Liver (tissue), 9 donors: Measurements from ENCODE around the gene SPINT3. TPM values are rescaled to one million over a fixed set of nuclear protein-coding genes. Genes with fewer than 3 reads are reported as not detected.

Experiments
- DNase-seq: peaks from one replicate; pipeline ENCODE4 v3.0.0-alpha.2; 2017; ENCODE audit warnings: low spot score
- H3K27ac ChIP-seq, 2 donors: one replicate each; pipeline ENCODE4 v1.7.0; 2013; ENCODE audit warnings: inconsistent platforms in 2 of 2, low read length in 2 of 2, control low read depth in 1 of 2, low read depth in 1 of 2, mild to moderate bottlenecking in 1 of 2
- H3K27me3 ChIP-seq, 4 donors: one replicate each; pipeline versions ENCODE4 v1.6.1 to v1.7.0; 2013; ENCODE audit warnings: low read length in 3 of 4, inconsistent platforms in 1 of 4, mild to moderate bottlenecking in 1 of 4, moderate library complexity in 1 of 4; ENCODE audit not compliant: control insufficient read depth in 4 of 4, insufficient read depth in 4 of 4
- H3K36me3 ChIP-seq, 4 donors: one replicate each; pipeline versions ENCODE4 v1.6.1 to v1.7.0; 2013; ENCODE audit warnings: low read length in 3 of 4, mild to moderate bottlenecking in 3 of 4, low read depth in 1 of 4, moderate library complexity in 1 of 4; ENCODE audit not compliant: control insufficient read depth in 4 of 4, insufficient read depth in 3 of 4
- H3K4me1 ChIP-seq, 4 donors: one replicate each; pipeline versions ENCODE4 v1.6.1 to v1.7.0; 2013; ENCODE audit warnings: low read length in 3 of 4, mild to moderate bottlenecking in 3 of 4, moderate library complexity in 1 of 4; ENCODE audit not compliant: control insufficient read depth in 4 of 4, insufficient read depth in 4 of 4
- H3K4me3 ChIP-seq, 3 donors: one replicate each; pipeline versions ENCODE4 v1.6.1 to v1.7.0; 2013; ENCODE audit warnings: low read length in 3 of 3, control low read depth in 1 of 3, low read depth in 1 of 3, mild to moderate bottlenecking in 1 of 3
- H3K9ac ChIP-seq, 2 donors: one replicate each; pipeline ENCODE4 v1.7.0; 2013; ENCODE audit warnings: low read length in 2 of 2, mild to moderate bottlenecking in 2 of 2, moderate library complexity in 2 of 2, control low read depth in 1 of 2, low read depth in 1 of 2
- H3K9me3 ChIP-seq, 4 donors: one replicate each; pipeline versions ENCODE4 v1.6.1 to v1.7.0; 2013; ENCODE audit warnings: low read length in 3 of 4; ENCODE audit not compliant: control insufficient read depth in 4 of 4
- CTCF ChIP-seq: fragments of 150-350 bp; IDR thresholded peaks from 2 replicates; pipeline ENCODE4 v1.5.1; 2017; ENCODE audit warnings: improper control_type of control experiment, low read depth, low read length; ENCODE audit not compliant: missing input control
- EGR1 ChIP-seq, 2 donors: IDR thresholded peaks; 2 replicates each; pipeline ENCODE4 v1.6.1; 2016 to 2018; ENCODE audit warnings: antibody characterized with exemption in 2 of 2, low read depth in 2 of 2
- FOXA1 ChIP-seq: IDR thresholded peaks from 2 replicates; pipeline ENCODE4 v1.6.1; 2016; ENCODE audit warnings: antibody characterized with exemption
- FOXA2 ChIP-seq: IDR thresholded peaks from 2 replicates; pipeline ENCODE4 v1.6.1; 2016; ENCODE audit warnings: antibody characterized with exemption
- GABPA ChIP-seq, 2 donors: IDR thresholded peaks in 1 of 2; conservative IDR thresholded peaks in 1 of 2; 2 replicates each; pipeline ENCODE4 v1.6.1; 2016; ENCODE audit warnings: antibody characterized with exemption in 2 of 2, mild to moderate bottlenecking in 1 of 2, moderate library complexity in 1 of 2
- HNF4A ChIP-seq, 2 donors: conservative IDR thresholded peaks; 2 replicates each; pipeline ENCODE4 v1.6.1; 2016; ENCODE audit warnings: antibody characterized with exemption in 2 of 2, mild to moderate bottlenecking in 2 of 2
- HNF4G ChIP-seq: IDR thresholded peaks from 2 replicates; pipeline ENCODE4 v1.6.1; 2016; ENCODE audit warnings: antibody characterized with exemption
- JUND ChIP-seq, 2 donors: IDR thresholded peaks; 2 replicates each; pipeline ENCODE4 v1.6.1; 2016; ENCODE audit warnings: antibody characterized with exemption in 2 of 2
- MAX ChIP-seq: IDR thresholded peaks from 2 replicates; pipeline ENCODE4 v1.6.1; 2016; ENCODE audit warnings: antibody characterized with exemption
- NR2F2 ChIP-seq: IDR thresholded peaks from 2 replicates; pipeline ENCODE4 v1.6.1; 2016; ENCODE audit warnings: antibody characterized with exemption
- RAD21 ChIP-seq, 2 donors: IDR thresholded peaks; 2 replicates each; pipeline ENCODE4 v1.6.1; 2016; ENCODE audit warnings: antibody characterized with exemption in 2 of 2, mild to moderate bottlenecking in 2 of 2
- REST ChIP-seq: IDR thresholded peaks from 2 replicates; pipeline ENCODE4 v1.6.1; 2016; ENCODE audit warnings: antibody characterized with exemption, mild to moderate bottlenecking
- RXRA ChIP-seq, 2 donors: IDR thresholded peaks; 2 replicates each; pipeline ENCODE4 v1.6.1; 2017 to 2018; ENCODE audit warnings: antibody characterized with exemption in 2 of 2, mild to moderate bottlenecking in 1 of 2
- SP1 ChIP-seq: IDR thresholded peaks from 2 replicates; pipeline ENCODE4 v1.6.1; 2018; ENCODE audit warnings: antibody characterized with exemption, mild to moderate bottlenecking
- TAF1 ChIP-seq: conservative IDR thresholded peaks from 2 replicates; pipeline ENCODE4 v1.6.1; 2016; ENCODE audit warnings: antibody characterized with exemption, mild to moderate bottlenecking
- YY1 ChIP-seq: IDR thresholded peaks from 2 replicates; pipeline ENCODE4 v1.6.1; 2016; ENCODE audit warnings: antibody characterized with exemption, mild to moderate bottlenecking
- ZBTB33 ChIP-seq: IDR thresholded peaks from 2 replicates; pipeline ENCODE4 v1.6.1; 2016; ENCODE audit warnings: antibody characterized with exemption
- WGBS: extraction: QIAGEN DNeasy Blood & Tissue Kit; methylation state at CpG from one replicate; pipeline ENCODE4 v1.1.7; 2013; 5-methylcytosine and 5-hydroxymethylcytosine counted together
- polyA plus RNA-seq, 2 donors: library from polyadenylated mRNA; stranded (reverse) in 1 of 2; unstranded in 1 of 2; fragments of 200-250 nt in 1 of 2; fragments of >200 nt in 1 of 2; fragmentation: Nextera tagmentation in 1 of 2; extraction: Ambion mirVana in 1 of 2; gene quantifications; one replicate each; pipeline versions ENCODE4 v1.2.1 to v1.2.3, GENCODE V29; 2013 to 2015
- total RNA-seq, 2 donors: library from RNA; depleted of rRNA; stranded (reverse); fragments of >200 nt; gene quantifications; one replicate each; pipeline ENCODE4 v1.2.3, GENCODE V29; 2014
- TF ChIP-seq, protein P1 (sequence below): IDR thresholded peaks from 2 replicates; pipeline ENCODE4 v1.6.1; 2016; ENCODE audit warnings: antibody characterized with exemption
- donor health status: healthy.
- donor health status: healthy.
- donor health status: healthy.
- donor health status: healthy.
- donor health status: healthy.

SPINT3 gene
- total and polyA plus RNA-seq, 4 donors = not detected

GRCh38 chr20:45548410-45548809, 33.0 kb upstream of the SPINT3 start (continued):
- TF ChIP-seq RXRA (IDR thresholded peaks at IDR 0.05) = no peak

DNA sequence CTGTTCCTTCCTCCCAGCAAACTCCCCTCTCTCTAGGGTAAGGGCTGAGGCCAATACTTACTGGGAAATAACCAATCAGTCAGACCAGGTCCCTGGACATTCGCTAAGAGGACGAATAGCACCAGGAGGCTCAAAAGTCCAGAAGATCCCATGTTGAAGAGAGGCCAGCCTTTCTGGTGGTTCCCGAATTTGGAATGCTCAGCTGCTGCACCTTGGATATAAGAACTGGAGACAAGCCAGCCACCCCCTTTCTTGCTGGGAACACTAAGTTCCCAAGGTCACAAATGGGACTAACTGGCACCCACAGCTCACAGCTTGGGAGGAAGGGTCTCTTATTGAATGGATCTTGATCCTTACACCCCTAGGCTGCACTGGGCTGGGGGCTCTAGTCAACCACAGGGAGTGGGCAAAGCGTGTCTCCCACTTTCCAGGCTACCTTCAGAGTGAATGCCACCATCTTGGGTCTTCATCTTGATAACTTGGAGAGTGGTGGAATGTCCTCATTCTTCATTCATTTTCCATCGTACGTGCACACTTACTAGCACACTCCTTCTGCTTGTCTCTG, 31.9 kb upstream of the SPINT3 start, which contains the start of gene EPPIN:
EPPIN (minus strand) TSS at position 196 of the 565 bp plus-strand sequence; CDS start at position 152, 44 bp downstream.
- WGBS = 80% methylated on average over 6 of the region's 6 CpGs
- Histone ChIP-seq H3K9me3 (no peaks in the 10 kb centered on the region), H3K4me1 (no peaks in the 10 kb centered on the region), H3K27me3 (peaks cover 0 to 4% (median 0%) of the 10 kb centered on the region in 4 donors), H3K27ac (no peak within 1 kb of the TSS), H3K4me3 (no peak within 1 kb of the TSS), H3K36me3 (no peaks in the 10 kb centered on the region), H3K9ac (no peak within 1 kb of the TSS)
- no peak for DNase-seq
- TF ChIP-seq NR2F2 (no peak), RXRA (IDR thresholded peaks at IDR 0.05) (no peak), HNF4G (no peak), SP1 (no peak), GABPA (IDR thresholded peaks at IDR 0.05 in 1 of 2, conservative IDR thresholded peaks at IDR 0.05 in 1 of 2) (no peak), ZBTB33 (no peak), YY1 (no peak), MAX (no peak), FOXA2 (no peak), TAF1 (no peak), JUND (IDR thresholded peaks at IDR 0.05) (no peak), HNF4A (conservative IDR thresholded peaks at IDR 0.05) (no peak), REST (no peak), RAD21 (IDR thresholded peaks at IDR 0.05) (no peak), CTCF (no peak), EGR1 (IDR thresholded peaks at IDR 0.05; ENCODE audit: low read depth in 2 of 2) (no peak), FOXA1 (no peak)
- TF ChIP-seq, protein P1, sequence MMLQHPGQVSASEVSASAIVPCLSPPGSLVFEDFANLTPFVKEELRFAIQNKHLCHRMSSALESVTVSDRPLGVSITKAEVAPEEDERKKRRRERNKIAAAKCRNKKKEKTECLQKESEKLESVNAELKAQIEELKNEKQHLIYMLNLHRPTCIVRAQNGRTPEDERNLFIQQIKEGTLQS = no peak
